Measurements from ENCODE around the gene C12orf75. TPM values are rescaled to one million over a fixed set of nuclear protein-coding genes. Genes with fewer than 3 reads are reported as not detected.

C12orf75 gene
- total and polyA plus RNA-seq, 2 experiments from 2014 or later = 43.9 to 69.8 TPM

DNA sequence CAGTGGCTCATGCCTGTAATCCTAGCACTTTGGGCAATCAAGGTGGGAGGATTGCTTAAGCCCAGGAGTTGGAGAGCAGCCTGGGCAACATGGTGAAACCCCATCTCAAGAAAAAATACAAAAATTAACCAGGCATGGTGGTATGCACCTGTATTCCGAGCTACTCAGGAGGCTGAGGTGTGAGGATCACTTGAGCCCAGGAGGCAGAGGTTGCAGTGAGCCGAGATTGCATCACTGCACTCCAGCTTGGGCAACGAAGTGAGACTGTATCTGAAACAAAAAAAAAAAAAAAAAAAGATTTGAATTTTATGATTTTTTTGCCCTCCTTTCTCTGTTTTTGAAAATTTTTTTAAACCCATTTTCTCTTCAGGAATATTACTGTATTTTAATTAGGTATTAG lies 17.7 kb downstream of the C12orf75 start (continued):
- TF ChIP-seq EZH2phosphoT487 (IDR thresholded peaks at IDR 0.05; ENCODE audit: unreplicated experiment) (no peak), ZNF114 (CRISPR knock-in tag; IDR thresholded peaks at IDR 0.05) (no peak)
- TF ChIP-seq, protein P1, sequence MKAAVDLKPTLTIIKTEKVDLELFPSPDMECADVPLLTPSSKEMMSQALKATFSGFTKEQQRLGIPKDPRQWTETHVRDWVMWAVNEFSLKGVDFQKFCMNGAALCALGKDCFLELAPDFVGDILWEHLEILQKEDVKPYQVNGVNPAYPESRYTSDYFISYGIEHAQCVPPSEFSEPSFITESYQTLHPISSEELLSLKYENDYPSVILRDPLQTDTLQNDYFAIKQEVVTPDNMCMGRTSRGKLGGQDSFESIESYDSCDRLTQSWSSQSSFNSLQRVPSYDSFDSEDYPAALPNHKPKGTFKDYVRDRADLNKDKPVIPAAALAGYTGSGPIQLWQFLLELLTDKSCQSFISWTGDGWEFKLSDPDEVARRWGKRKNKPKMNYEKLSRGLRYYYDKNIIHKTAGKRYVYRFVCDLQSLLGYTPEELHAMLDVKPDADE (IDR thresholded peaks at IDR 0.05) = no peak

DNA sequence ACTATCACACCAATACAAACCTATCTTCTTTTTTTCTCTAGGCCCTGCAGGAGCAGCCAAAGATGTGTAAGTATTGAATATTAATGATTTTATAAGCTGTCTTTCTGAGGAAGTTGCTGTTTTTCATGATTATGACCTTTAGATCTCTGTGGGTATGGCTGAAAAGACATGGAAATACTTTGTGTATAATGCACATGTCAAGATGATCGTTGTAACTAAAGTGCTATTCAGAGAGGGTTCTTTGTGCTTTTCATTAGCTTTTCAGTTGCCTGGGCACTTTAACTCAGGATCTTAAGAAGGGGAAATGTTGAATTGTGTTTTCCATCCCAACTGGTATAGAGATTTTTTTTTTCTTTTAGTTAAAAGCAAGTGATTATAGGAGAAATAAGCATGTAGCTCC lies 18.1 kb downstream of the C12orf75 start:
- H3F3A ChIP-seq (replicated peaks; ENCODE audit: low read depth) = no peaks in the 10 kb centered on the region
- no peak overlapping the region for H2AFZ ChIP-seq
- H4K20me1 ChIP-seq (replicated peaks; ENCODE audit: insufficient read depth) = no peaks in the 10 kb centered on the region
- DNase-seq (ENCODE audit: low spot score) (no peak), ATAC-seq (no peak)
- H3K4me1 ChIP-seq (ENCODE audit: insufficient read depth) = peaks cover 21% of the 10 kb centered on the region
- H3K27ac ChIP-seq (ENCODE audit: low read depth) = no peak overlapping the region
- Mint-ChIP-seq H3K4me3 (no peak overlapping the region), H3K27me3 (ENCODE audit: insufficient read depth, low read depth, poor library complexity) (peaks cover 2% of the 10 kb centered on the region), H3K27ac (no peak overlapping the region), H3K4me1 (peaks cover 31% of the 10 kb centered on the region), H3K9me3 (no peaks in the 10 kb centered on the region), H3K36me3 (ENCODE audit: low read depth) (no peaks in the 10 kb centered on the region)
- no peaks in the 10 kb centered on the region; the same call in 1 of the 2 replicates for H3K79me2 ChIP-seq (replicated peaks; ENCODE audit: insufficient read depth)
- H3K27me3 ChIP-seq (ENCODE audit: insufficient read depth) = no peaks in the 10 kb centered on the region
- no peak for TF ChIP-seq STAT1 (IDR thresholded peaks at IDR 0.05; ENCODE audit: unreplicated experiment)
- no peak for TF ChIP-seq CREB1 (CRISPR knock-in tag; IDR thresholded peaks at IDR 0.05; ENCODE audit: low read depth)
- TF ChIP-seq ZNF114 (CRISPR knock-in tag; IDR thresholded peaks at IDR 0.05) = no peak
- TF ChIP-seq, protein P1 (IDR thresholded peaks at IDR 0.05) = no peak
- TF ChIP-seq NANOG (IDR thresholded peaks at IDR 0.05; ENCODE audit: borderline replicate concordance) = no peak
- TF ChIP-seq, protein P2, sequence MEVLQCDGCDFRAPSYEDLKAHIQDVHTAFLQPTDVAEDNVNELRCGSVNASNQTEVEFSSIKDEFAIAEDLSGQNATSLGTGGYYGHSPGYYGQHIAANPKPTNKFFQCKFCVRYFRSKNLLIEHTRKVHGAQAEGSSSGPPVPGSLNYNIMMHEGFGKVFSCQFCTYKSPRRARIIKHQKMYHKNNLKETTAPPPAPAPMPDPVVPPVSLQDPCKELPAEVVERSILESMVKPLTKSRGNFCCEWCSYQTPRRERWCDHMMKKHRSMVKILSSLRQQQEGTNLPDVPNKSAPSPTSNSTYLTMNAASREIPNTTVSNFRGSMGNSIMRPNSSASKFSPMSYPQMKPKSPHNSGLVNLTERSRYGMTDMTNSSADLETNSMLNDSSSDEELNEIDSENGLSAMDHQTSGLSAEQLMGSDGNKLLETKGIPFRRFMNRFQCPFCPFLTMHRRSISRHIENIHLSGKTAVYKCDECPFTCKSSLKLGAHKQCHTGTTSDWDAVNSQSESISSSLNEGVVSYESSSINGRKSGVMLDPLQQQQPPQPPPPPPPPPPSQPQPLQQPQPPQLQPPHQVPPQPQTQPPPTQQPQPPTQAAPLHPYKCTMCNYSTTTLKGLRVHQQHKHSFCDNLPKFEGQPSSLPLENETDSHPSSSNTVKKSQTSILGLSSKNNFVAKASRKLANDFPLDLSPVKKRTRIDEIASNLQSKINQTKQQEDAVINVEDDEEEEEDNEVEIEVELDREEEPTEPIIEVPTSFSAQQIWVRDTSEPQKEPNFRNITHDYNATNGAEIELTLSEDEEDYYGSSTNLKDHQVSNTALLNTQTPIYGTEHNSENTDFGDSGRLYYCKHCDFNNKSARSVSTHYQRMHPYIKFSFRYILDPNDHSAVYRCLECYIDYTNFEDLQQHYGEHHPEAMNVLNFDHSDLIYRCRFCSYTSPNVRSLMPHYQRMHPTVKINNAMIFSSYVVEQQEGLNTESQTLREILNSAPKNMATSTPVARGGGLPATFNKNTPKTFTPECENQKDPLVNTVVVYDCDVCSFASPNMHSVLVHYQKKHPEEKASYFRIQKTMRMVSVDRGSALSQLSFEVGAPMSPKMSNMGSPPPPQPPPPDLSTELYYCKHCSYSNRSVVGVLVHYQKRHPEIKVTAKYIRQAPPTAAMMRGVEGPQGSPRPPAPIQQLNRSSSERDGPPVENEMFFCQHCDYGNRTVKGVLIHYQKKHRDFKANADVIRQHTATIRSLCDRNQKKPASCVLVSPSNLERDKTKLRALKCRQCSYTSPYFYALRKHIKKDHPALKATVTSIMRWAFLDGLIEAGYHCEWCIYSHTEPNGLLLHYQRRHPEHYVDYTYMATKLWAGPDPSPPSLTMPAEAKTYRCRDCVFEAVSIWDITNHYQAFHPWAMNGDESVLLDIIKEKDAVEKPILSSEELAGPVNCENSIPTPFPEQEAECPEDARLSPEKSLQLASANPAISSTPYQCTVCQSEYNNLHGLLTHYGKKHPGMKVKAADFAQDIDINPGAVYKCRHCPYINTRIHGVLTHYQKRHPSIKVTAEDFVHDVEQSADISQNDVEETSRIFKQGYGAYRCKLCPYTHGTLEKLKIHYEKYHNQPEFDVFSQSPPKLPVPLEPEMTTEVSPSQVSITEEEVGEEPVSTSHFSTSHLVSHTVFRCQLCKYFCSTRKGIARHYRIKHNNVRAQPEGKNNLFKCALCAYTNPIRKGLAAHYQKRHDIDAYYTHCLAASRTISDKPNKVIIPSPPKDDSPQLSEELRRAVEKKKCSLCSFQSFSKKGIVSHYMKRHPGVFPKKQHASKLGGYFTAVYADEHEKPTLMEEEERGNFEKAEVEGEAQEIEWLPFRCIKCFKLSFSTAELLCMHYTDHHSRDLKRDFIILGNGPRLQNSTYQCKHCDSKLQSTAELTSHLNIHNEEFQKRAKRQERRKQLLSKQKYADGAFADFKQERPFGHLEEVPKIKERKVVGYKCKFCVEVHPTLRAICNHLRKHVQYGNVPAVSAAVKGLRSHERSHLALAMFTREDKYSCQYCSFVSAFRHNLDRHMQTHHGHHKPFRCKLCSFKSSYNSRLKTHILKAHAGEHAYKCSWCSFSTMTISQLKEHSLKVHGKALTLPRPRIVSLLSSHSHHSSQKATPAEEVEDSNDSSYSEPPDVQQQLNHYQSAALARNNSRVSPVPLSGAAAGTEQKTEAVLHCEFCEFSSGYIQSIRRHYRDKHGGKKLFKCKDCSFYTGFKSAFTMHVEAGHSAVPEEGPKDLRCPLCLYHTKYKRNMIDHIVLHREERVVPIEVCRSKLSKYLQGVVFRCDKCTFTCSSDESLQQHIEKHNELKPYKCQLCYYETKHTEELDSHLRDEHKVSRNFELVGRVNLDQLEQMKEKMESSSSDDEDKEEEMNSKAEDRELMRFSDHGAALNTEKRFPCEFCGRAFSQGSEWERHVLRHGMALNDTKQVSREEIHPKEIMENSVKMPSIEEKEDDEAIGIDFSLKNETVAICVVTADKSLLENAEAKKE (CRISPR knock-in tag; IDR thresholded peaks at IDR 0.05) = no peak
- TF ChIP-seq, protein P3, sequence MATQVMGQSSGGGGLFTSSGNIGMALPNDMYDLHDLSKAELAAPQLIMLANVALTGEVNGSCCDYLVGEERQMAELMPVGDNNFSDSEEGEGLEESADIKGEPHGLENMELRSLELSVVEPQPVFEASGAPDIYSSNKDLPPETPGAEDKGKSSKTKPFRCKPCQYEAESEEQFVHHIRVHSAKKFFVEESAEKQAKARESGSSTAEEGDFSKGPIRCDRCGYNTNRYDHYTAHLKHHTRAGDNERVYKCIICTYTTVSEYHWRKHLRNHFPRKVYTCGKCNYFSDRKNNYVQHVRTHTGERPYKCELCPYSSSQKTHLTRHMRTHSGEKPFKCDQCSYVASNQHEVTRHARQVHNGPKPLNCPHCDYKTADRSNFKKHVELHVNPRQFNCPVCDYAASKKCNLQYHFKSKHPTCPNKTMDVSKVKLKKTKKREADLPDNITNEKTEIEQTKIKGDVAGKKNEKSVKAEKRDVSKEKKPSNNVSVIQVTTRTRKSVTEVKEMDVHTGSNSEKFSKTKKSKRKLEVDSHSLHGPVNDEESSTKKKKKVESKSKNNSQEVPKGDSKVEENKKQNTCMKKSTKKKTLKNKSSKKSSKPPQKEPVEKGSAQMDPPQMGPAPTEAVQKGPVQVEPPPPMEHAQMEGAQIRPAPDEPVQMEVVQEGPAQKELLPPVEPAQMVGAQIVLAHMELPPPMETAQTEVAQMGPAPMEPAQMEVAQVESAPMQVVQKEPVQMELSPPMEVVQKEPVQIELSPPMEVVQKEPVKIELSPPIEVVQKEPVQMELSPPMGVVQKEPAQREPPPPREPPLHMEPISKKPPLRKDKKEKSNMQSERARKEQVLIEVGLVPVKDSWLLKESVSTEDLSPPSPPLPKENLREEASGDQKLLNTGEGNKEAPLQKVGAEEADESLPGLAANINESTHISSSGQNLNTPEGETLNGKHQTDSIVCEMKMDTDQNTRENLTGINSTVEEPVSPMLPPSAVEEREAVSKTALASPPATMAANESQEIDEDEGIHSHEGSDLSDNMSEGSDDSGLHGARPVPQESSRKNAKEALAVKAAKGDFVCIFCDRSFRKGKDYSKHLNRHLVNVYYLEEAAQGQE (IDR thresholded peaks at IDR 0.05; ENCODE audit: unreplicated experiment) = no peak
- H3K4me2 ChIP-seq = no peak overlapping the region
- H3K36me3 ChIP-seq (ENCODE audit: insufficient read depth) = no peaks in the 10 kb centered on the region
- H3K9me2 ChIP-seq (ENCODE audit: insufficient read depth) = no peaks in the 10 kb centered on the region; the same call in 1 of the 2 replicates
- H3K4me3 ChIP-seq = no peak overlapping the region

All from GM23338 (cell line).